Epidermal melanocyte (primary cell): ENCODE measurements around the gene IFNA7.
"Not testable (repeated sequence)": the region's sequence is repeated elsewhere in the genome, so short reads cannot be mapped to it uniquely, and the experiment has no call there.

Source experiments
- DNase-seq: peaks from one replicate; pipeline ENCODE4 v3.0.0; 2011; ENCODE audit warnings: low spot score; ENCODE audit not compliant: insufficient read length

The IFNA7 gene

GRCh38 chr9:21182810-21183736, 18.9 kb downstream of the IFNA7 start:
- DNase-seq: not testable (repeated sequence)

GRCh38 chr9:21174671-21175070, 27.3 kb downstream of the IFNA7 start:
- no peak for DNase-seq

- DNase-seq: no peak
These were observed 29.8 kb downstream of the IFNA7 start for GRCh38 chr9:21172156-21172555.

GRCh38 chr9:21171351-21171750, 30.7 kb downstream of the IFNA7 start:
- no peak for DNase-seq

GRCh38 chr9:21166560-21166959, 35.4 kb downstream of the IFNA7 start, which contains the start of gene IFNA21:
TSS of gene IFNA21 (minus strand) at chr9:21166660. CDS start at chr9:21166612, 48 bp downstream.
- DNase-seq: not testable (repeated sequence)

- no peak for DNase-seq
These were observed 36.5 kb downstream of the IFNA7 start for GRCh38 chr9:21165516-21165915.

- no peak for DNase-seq
These were observed 41.8 kb downstream of the IFNA7 start for GRCh38 chr9:21160178-21160577.

- DNase-seq: no peak
These were observed 46.5 kb downstream of the IFNA7 start for GRCh38 chr9:21155501-21155900.

GRCh38 chr9:21154018-21154608, 47.9 kb downstream of the IFNA7 start:
- DNase-seq: no peak

GRCh38 chr9:21153336-21154017, 48.5 kb downstream of the IFNA7 start:
- DNase-seq: no peak
